ENCODE measurements around the gene EPHA4.

EPHA4 gene

DNA sequence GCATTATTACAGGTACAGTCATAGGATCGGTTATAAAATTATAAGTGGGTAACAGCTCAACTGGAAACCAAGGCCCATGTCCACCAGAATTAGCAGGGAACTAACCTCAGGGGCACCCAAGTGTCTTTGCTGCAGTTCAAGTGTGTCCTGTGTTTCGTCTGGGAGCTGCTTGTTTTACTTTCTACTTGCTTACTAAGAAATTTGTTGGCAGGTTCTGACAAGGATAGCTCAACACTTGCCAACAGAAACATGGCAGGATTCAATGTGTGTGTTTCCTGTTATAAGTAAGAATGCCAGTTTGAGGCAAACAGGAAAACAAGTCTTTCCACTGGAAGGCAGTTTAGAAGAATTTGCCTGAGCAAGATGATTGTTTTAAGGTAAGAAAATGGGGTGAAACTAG lies 104.5 kb downstream of the EPHA4 start:
- no peak for DNase-seq

DNA sequence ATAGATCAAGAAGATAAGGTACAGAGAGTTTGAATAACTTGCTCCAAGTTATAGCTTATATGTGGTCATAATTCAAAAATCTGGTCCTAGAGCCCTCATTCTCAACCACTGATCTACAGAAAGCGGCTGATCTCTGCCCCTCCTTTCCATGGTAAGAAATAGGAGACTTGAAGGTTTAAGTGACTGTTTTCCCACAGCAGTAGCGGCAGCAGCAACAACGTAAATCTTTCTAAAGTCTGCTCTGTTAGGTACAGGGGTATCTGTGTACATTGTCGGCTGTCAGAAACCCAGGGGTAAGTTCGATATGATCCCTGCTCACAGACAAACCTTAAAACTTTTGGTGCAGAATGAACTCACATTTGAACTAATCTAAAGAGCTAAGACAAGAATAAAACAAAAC lies 105.4 kb downstream of the EPHA4 start:
- no peak for DNase-seq

DNA sequence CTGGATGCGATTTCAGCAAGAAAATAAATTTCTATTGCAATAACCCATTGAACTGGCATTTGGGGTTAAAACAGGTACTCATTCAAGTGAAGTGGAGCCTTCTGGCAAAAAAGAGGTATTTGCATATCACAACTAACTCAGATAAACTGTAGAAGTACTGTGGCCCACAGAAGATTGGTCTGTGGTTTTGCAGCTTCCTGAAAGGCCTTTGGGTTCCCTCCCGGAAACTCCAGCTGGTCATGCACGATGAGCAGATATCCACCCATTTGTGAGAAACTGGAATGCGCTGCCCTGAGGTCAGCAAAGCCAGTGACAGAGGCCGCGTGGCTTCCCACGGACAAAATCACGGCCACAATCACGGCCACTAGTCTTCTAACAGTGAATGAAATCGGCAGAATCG lies 106.3 kb downstream of the EPHA4 start:
- no peak for DNase-seq

DNA sequence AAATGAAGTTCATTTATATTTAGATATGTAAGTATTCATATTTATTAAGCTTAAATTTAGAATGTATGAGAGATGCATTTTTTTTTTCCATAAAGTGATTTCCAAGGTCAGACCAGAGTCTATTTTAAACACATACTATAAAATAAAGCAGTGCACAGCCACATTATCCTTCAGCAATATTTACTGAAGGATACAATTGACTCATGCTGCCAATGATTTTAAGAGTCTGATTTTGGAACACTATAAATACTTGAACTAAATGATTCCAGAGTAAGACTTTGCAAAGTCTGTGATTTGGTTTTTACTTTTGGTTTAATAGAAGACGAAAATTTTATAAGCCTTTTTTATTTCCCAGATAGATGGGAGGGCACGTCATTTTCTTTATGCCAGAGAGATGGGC lies 107.1 kb downstream of the EPHA4 start:
- no peak for DNase-seq

DNA sequence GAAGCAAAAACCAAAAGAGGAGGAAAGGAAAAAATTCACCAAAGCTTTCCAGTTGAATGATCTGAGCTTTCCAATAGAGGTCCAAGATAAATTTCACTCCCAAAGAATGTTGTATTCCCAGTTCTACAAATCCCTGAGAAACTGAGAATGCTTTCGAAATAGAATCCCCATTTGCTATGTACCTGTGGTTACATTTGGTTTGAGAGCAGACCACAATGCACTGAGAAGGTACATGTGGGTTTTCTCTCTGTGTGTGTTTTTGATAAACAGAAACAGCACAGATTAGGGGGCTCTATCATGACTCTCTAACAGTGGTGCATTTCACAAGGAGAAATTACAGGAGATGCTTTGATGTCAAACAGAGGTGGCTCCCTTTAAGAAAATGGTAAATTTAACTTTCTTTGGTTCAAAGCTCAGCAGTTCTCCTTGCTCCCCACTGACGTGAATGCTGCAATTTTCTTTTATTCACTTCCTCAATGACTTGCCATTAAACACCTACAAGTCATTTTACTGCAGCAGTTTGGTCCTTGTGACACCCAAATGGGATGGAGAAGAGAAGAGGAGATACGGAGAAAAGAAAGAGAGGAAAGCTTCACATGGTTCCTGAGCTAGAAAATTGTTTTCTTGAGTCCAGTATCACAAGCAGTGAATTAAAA lies 108.7 kb downstream of the EPHA4 start:
- DNase-seq = no peak

DNA sequence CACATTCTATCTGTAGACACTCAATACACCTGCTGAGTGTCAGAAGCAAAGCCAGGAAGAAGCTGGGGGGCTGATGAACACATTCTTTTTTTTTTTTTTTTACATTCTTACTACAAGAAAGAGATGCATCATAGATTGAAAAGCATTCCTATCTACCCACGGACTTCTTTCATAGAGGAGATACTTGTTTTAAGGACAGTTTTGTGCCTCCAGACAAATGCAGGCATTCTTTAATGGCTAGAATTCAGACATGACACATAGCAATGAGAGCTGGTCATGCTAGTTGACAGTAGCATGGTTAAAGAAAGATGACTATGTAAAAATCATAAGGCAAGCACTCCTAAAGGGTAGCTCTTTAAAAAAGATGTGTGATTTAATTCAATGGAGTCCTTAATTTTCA lies 110.2 kb downstream of the EPHA4 start:
- DNase-seq = no peak

DNA sequence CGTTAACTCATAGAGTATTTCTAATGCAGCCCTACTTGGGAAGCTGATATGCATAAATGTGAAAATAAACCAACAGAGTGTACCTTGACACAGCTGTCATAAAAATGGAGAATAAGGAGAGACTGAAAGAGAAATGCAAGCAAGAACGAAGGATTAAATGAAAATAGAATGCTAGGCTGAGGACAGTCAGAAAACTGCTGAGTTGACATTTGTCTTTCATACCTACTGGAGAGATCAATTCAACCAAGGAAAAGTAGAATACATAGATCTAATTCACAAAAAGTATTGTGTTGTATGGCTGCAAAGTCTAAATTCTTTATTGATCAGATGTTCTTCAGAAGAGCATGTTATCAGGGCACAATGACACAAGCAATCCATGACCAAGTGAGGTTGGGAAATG lies 112.0 kb downstream of the EPHA4 start:
- DNase-seq = no peak

DNA sequence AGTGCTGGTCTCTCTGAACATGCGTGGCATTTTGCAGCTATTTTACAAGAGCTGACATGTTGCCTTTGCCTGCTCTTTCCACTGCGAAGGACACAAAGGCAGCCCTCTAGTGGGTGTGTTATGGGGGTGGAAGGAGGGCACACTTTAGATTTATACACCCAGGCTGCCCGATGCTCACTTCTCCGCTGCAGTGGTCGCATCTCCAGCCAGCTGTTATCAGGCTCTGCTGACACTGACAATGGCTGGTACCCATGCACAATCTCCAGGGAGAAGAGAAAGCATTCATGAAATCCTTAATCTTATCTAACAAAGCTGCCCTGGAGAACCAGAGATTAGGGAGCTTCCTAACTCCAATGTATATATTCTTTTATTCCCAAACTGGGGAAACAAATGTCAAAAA lies 113.5 kb downstream of the EPHA4 start:
- no peak for DNase-seq

DNA sequence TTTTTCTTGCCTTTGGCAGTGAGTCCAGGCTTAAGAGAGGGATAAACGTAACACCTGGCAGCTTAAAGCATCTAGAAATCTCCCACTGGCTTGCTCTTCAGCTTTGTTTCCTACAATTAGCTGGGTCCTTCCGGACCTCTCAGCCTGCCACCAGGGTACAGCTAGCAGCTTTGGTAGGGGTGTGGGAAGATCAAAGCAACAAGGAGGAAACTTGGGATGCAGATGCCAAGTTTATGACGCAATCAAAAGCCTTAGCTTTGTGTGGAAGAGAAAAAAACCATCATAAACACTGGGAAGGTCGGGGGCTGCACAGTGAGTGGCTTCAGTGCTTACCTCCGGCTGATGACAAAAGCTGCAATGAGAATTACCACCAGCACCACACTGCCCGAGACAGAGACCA lies 116.9 kb downstream of the EPHA4 start:
- no peak for DNase-seq

DNA sequence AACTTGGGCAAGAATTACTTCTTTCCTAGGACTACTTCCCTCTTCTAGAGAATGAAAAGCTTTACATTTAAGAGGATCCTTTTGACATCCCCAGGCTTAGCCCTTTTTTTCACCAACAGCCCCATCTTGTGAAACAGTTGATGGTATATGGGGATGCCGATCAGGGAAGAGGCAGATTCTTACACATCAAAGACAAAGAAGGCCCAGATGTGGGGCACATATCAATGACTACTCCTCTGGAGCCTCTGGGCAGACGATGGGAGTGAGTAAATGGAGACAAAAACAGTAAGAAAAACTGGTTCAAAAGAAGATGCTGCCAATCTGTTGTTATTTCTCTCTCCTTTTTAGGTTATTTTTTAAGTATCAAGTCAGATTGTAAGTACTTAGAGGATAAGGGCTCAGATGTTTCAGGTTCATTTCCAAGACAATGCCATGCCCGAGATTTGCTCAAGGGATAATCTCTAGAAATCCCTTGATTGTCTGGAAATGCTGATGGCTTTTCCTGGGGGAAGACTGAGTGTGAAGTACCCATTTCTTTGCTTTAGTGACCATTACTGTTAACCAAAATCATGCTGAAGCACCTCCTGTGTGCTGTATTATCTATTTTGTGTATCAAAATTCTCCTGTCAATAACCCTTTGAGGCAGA lies 117.5 kb downstream of the EPHA4 start:
- DNase-seq = no peak

DNA sequence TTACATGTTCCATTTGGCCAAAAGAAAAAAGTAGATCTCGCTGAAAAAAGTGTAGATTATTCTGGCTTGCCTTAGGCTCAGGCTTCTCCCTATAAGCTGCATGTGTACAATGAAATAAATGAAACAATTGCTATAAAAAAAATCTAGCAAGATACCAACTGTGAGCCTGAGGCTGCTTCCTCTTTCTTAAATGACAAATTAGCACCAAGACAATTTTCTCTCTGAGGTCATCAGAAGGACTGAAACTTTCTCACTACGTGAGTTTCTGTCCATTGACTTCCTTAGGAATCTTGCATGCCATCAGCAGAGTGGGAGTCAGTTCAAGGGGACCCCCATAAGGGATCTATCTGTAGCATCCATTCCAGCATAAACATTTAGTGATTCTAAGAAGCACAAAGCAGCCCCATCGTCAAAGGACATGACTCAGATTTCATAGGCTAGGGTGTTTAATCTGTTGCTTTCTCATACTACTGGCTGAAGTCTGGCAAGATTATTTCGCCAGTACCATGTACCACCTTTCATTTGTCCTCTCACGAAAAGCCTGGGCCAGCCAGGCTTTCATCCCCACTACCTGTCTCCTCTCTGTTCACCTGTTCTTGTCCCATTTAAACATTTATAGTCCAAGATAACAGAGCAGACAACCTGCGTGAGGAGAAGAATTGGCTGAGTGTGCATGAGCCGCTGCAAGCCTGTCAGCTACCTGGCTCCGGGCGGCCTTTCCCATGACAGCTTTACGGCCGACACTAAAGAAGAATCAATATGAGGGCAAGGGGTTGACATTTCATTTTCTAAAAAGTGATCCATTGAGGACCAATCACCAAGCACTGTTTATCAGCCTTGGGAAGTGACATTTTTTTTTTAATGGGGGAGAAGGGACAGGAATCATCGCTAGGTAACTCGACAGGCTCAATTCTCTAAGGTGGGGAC lies 120.0 kb downstream of the EPHA4 start:
- no peak for DNase-seq

DNA sequence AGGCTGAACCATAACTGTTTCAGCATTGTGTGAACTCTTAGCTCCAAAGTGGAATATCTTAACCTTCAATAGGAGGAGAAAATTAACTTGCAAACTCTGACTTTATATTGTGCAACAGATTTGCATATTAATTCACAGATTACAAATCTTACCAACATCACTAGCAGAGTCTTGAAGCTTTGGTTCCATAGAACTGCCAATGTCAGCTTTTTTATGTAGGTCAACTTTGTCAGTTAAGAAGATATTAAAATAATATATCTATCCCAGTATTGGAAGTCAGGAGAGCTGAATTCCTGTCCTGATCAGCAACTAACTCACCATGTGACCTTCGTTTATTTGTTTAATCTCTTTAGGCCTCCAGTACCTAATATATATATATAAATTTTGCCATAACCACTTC lies 121.8 kb downstream of the EPHA4 start:
- no peak for DNase-seq

DNA sequence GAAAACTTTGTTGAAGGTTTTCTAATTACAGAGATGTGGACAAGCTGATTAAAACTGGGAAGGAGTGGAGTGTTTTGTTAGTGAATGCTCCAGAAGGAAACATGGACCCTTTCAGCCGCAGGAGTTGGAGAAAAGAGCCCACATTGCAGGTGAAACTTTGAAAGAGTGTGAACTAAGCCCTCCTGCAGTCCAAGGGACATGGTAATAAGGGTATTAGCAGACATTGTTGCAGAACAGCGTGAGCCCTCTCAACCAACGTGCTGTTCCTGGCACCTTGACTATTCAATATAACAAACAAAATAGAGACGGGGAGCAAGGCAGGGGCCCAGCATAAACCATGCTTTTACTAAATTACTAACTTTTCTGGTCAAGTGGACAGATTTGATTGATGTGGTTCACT lies 122.7 kb downstream of the EPHA4 start:
- no peak for DNase-seq

DNA sequence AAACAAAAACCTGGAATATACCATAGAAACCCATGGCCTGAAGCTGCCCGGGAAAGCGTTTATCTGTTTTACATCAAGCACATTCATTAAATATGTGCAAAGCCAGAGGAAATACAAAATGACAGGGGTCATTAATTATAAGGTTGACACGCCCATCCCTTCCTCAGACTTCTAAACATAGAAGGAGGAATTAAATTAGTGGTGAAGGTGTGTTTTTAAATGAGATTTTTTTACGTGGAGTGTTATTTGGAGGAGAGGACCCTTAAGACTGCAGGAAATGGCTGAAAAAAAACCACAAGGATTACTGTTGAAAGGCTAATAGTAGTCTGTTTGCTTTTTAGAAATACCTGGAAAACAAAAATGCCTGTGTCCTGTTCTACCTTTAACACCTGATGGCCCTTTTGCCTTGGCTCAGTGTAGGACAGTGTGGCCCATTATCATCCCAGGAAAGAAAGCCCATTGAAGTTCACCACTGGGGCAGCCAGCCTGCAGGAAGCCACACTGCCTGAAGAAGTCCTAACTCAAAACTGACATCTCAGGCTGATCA lies 123.2 kb downstream of the EPHA4 start:
- DNase-seq = no peak

DNA sequence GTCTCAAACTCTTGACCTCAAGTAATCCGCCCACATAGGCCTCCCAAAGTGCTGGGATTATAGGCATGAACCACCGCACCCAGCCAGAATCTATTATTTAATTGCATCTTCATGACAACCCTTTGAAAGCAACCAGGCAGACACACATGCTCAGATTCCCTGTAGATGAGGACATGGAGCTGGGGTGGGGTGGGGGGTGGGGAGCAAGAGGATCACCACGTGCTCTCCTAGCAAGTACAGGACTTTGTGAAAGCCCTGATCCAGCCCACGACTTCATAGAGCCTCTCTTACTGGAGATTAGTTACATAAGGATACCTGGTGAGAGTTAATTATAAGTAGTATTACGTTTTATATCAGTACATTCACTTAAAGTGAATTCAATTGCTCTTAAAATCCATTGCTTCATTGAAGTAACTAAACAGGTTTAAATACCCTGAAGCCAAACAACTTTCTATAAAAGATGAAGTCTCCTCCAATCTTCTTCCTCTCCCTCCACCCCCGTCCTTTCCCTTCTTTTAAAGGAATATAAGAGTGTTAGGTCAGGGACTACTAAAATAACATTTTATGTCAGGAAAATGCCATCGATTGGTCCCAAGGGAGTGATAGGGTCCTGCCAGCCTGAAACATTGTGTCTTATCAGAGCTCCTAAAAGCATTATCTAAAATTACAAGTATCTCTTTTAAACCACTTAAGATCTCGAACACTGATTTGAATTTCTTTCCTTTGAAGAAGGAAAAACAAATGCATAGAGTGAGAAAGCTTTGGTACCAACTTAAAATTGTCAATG lies 123.9 kb downstream of the EPHA4 start:
- DNase-seq = no peak

DNA sequence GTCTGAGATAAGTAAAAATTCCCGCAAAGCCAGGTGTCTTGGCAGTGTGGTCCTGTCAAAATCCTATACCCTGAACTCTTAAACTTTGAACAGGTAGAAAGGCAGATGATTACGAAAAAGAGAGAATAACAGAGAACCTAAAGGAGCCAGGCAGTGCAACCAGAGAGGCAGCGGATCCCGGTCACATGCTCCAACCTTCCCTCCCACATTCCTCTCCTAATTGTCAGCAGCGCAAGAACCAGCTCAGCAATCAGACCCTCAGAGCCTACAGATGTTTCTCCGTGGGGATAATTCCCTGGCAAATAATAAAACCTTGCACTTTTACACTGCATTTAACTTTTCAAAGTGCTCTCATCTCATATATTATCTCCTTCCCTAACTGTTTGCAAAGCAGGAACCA lies 124.8 kb downstream of the EPHA4 start:
- no peak for DNase-seq

DNA sequence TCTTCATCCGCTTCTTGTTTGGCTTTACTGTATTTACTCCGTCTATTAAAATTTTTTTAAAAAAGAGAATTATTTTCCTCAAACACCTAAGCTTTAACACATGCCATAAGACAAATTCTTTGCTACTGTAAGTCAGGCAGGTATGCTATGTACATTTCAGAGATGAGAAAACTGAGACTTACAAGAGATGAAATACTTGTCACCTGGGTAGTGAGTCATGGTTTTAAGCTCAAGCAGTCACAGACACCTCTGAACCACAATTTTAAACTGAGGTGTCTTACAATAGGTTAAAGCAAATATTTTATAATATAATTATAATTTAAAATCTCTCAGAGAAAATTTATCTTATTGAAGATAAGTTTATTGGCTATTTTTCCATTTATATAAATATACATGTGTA lies 126.0 kb downstream of the EPHA4 start:
- no peak for DNase-seq

DNA sequence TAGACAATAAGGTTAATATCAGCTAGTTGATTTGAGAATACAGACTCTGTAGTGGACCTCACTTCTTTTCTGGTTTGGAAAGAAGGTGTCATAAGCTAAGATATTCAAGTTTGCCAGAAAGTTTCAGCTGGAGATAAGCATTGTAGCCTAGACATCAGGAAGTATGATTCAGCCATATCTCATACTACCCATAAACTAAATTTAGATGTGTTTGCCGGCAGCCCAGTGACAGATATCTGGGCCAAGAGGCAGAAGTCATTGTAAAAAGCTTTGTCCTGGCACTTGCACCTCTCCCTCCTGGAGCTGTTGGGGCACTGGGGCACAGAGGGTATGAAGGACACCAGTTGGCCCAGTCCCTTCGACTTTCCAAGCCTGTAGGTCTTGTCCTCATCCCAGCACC lies 128.0 kb downstream of the EPHA4 start:
- DNase-seq = no peak

DNA sequence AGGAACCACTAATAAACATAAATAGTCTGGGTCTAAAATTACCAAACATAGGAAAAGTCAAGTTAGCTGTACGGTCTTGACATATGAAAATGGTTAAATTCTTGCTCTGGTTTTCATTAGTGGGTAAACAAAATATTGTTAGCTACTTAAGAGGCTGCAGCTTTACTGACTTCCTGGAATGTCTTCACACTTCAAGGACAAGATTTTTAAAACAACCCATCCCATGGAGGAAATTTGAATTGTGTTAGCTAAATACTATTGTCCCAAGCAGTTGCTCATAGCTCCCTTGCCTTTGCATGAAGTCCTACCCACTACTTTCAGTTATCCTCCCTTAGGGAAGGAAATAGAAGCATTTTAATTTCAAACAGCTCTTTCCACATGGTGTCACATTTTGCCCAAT lies 128.5 kb downstream of the EPHA4 start:
- no peak for DNase-seq

DNA sequence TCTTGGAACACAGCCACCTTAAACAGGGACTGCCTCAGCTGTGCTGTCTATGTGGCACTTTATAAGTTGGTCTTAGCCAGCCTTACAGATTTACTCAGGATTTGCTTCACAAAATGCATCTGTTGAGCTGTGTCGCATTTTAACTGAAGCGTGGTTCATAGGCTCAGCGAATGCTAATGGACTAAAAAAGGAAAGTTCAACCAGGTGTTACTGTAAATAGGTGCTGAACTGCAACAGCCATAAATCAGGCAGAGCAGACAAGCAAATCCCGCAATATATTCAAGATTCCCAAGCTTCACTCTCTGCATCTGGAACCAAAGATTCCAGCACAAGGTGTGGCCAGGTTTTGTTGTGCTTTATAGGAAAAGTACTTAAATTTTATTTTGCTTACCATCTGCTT lies 130.0 kb downstream of the EPHA4 start:
- DNase-seq = no peak

DNA sequence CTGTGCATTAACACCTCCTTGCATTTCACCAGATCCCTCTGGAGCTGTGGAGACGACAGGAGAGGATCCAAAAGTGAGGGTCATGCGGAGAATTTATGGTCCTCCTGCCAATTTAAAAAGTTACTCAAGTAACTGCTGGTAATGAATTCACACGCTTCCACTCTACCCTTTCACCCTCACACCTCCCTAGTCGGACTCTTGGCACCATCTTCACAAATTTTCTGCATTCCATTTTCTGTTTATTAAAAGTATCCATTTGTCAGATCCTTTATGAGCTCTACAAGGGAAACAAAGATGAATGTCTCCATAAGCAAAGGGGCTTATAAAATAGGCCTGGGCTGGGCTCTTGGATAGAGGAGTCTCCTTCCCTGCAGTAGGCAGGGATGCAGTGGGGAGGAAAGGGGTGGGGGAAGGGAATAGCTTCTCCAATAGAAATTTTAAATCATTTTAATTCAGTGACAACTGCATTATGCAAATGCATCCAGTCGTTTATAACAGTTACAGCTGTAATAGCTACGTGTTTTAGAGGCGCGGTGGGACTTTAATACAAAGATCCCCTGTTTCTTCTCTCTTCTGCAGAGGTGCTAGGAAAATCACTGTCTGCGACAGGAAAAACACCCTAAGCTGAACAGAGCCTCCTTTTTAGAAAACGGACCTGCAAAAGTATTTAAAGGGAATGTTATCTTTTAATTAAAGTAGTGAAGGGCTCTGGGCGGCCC lies 132.2 kb downstream of the EPHA4 start:
- no peak for DNase-seq

DNA sequence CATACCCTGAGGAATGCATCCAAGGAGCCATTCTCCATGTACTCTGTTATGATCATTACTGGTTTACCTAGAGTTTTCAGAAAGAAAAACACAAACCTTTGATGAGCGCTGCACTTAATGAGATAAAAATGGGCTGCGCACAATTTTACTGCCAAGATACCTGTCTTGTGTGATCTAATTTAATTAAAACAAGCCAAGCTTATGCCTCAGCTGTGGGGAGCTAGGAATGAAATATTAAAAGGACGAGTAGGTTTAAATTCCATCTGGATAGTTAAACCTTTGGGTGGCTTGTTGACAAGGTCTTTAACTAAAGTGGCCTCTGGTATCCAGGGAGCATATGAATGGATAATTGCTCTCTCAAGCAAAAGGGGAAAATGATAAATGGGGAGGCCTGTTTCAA lies 135.0 kb downstream of the EPHA4 start:
- no peak for DNase-seq
